GM12892 (cell line): Measurements from ENCODE around the gene KRTAP5-5. TPM values are rescaled to one million over a fixed set of nuclear protein-coding genes. Genes with fewer than 3 reads are reported as not detected.
"Not testable (repeated sequence)": the region's sequence is repeated elsewhere in the genome, so short reads cannot be mapped to it uniquely, and the experiment has no call there.

Experiments
- DNase-seq: peaks from one replicate; pipeline ENCODE4 v3.0.0; 2011; ENCODE audit not compliant: insufficient read length
- FAIRE-seq: peaks from 2 replicates; lab custom pipeline; 2011; peaks lifted over from hg19 to GRCh38; lab: Jason Lieb, UNC
- POLR2A ChIP-seq: IDR thresholded peaks from 2 replicates; pipeline ENCODE4 v1.6.1; 2011; ENCODE audit warnings: low read depth, low read length, control low read depth
- POLR2AphosphoS5 ChIP-seq: IDR thresholded peaks from 2 replicates; pipeline ENCODE4 v1.6.1; 2011; ENCODE audit warnings: low read depth, low read length, control low read depth
- TAF1 ChIP-seq: IDR thresholded peaks from 2 replicates; pipeline ENCODE4 v1.6.1; 2011; ENCODE audit warnings: low read depth, mild to moderate bottlenecking, control low read depth, low read length, borderline replicate concordance
- polyA plus RNA-seq: library from polyadenylated mRNA; unstranded; fragments of >200 nt; gene quantifications from one replicate; pipeline ENCODE4 v1.2.1, GENCODE V29; 2012; ENCODE audit warnings: missing spikeins, inconsistent platforms; ENCODE audit not compliant: missing spikeins

The KRTAP5-5 gene
- not detected for polyA plus RNA-seq

GRCh38 chr11:1629326-1630185 is at the start of gene KRTAP5-5:
Gene KRTAP5-5 (plus strand): TSS chr11:1629775. CDS start chr11:1629841, 66 bp downstream.
- TF ChIP-seq POLR2A, result no peak
- TF ChIP-seq TAF1, result no peak
- no peak for TF ChIP-seq POLR2AphosphoS5
- FAIRE-seq (no peak), DNase-seq (no peak)

- FAIRE-seq (no peak), DNase-seq (no peak)
- no peak for TF ChIP-seq POLR2AphosphoS5
- no peak for TF ChIP-seq TAF1
- no peak for TF ChIP-seq POLR2A
These were observed 47.6 kb upstream of the KRTAP5-5 start for GRCh38 chr11:1581976-1582375.

- not testable (repeated sequence) for FAIRE-seq, DNase-seq
These were observed 46.7 kb upstream of the KRTAP5-5 start for GRCh38 chr11:1582909-1583308.

GRCh38 chr11:1584661-1585370 is 44.8 kb upstream of the KRTAP5-5 start, which contains the start of gene KRTAP5-1:
Gene KRTAP5-1 (minus strand): TSS chr11:1585283. CDS start chr11:1585249, 34 bp downstream.
- not testable (repeated sequence) for DNase-seq, FAIRE-seq

GRCh38 chr11:1586699-1587098 is 42.9 kb upstream of the KRTAP5-5 start:
- FAIRE-seq (no peak), DNase-seq (no peak)
- TF ChIP-seq TAF1, result no peak

- not testable (repeated sequence) for DNase-seq
- peak; percentile 9 for FAIRE-seq
These were observed 40.2 kb upstream of the KRTAP5-5 start for GRCh38 chr11:1589191-1589963.

GRCh38 chr11:1589996-1590395 is 39.6 kb upstream of the KRTAP5-5 start:
- DNase-seq, result no peak
- TF ChIP-seq TAF1 (no peak), POLR2AphosphoS5 (no peak), POLR2A (no peak)
- FAIRE-seq, result no peak

GRCh38 chr11:1592628-1593027 is 36.9 kb upstream of the KRTAP5-5 start:
- TF ChIP-seq TAF1 (no peak), POLR2A (no peak), POLR2AphosphoS5 (no peak)
- FAIRE-seq (no peak), DNase-seq (no peak)

- DNase-seq, result not testable (repeated sequence)
- peak; percentile 82 for FAIRE-seq
These were observed 33.5 kb upstream of the KRTAP5-5 start for GRCh38 chr11:1595994-1596575.

GRCh38 chr11:1596576-1597121 is 32.9 kb upstream of the KRTAP5-5 start:
- not testable (repeated sequence) for FAIRE-seq, DNase-seq

- no peak for FAIRE-seq
- TF ChIP-seq POLR2AphosphoS5 (no peak), POLR2A (no peak)
- DNase-seq, result no peak
These were observed 32.1 kb upstream of the KRTAP5-5 start for GRCh38 chr11:1597331-1597993.
